ENCODE results near the gene CDON. TPM values are rescaled to one million over a fixed set of nuclear protein-coding genes. Genes with fewer than 3 reads are reported as not detected.
A peak's percentile ranks its signal among the peaks of the same experiment; 100 is the strongest.

Gene CDON
- total RNA-seq, 2 donors from 2014 or later, result 17.6 to 21.9 TPM

DNA sequence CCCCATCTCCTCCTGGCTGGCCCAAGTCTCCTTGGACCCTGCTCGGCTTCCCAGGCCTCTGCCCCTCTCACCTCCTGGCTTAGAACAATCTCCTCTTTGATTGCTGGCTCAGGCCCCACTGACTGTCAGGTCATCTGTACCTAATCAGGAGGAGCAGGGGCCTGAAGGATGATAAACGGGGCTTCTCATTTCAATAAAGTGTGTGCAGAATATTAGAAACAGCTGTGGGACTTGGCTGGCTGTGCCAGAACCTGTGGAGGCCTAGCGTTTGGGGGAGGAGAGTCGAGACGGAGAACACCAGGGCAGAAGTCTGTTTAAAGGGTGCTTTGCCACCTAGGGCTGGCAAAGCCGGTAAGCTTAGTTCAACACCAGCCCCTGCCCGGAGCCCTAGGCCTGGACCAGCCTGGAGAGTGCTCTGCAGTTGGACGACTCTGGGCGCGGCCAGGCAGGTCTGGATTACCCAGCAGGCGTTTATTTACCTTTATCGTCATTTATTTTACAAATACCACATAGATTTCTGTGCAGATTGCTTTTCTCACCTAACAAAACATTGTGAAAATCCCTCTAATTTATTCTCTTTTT lies 127.0 kb downstream of the CDON start:
- Histone ChIP-seq H3K36me3 (no peaks in the 10 kb centered on the region), H3K9me3 (no peaks in the 10 kb centered on the region), H3K27me3 (no peaks in the 10 kb centered on the region), H3K4me3 (no peak overlapping the region), H3K27ac (no peak overlapping the region), H3K4me1 (no peaks in the 10 kb centered on the region)
- peak; percentile 21 for DNase-seq (ENCODE audit: low spot score)
- TF ChIP-seq, protein P1, sequence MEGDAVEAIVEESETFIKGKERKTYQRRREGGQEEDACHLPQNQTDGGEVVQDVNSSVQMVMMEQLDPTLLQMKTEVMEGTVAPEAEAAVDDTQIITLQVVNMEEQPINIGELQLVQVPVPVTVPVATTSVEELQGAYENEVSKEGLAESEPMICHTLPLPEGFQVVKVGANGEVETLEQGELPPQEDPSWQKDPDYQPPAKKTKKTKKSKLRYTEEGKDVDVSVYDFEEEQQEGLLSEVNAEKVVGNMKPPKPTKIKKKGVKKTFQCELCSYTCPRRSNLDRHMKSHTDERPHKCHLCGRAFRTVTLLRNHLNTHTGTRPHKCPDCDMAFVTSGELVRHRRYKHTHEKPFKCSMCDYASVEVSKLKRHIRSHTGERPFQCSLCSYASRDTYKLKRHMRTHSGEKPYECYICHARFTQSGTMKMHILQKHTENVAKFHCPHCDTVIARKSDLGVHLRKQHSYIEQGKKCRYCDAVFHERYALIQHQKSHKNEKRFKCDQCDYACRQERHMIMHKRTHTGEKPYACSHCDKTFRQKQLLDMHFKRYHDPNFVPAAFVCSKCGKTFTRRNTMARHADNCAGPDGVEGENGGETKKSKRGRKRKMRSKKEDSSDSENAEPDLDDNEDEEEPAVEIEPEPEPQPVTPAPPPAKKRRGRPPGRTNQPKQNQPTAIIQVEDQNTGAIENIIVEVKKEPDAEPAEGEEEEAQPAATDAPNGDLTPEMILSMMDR (IDR thresholded peaks at IDR 0.05), result no peak

GRCh38 chr11:125935056-125935455 lies 127.6 kb downstream of the CDON start:
- Histone ChIP-seq H3K4me3 (no peak overlapping the region), H3K4me1 (no peaks in the 10 kb centered on the region), H3K27me3 (no peaks in the 10 kb centered on the region), H3K36me3 (no peaks in the 10 kb centered on the region), H3K9me3 (no peaks in the 10 kb centered on the region), H3K27ac (no peak overlapping the region)
- no peak for DNase-seq (ENCODE audit: low spot score)
- TF ChIP-seq, protein P1 (IDR thresholded peaks at IDR 0.05), result no peak

GRCh38 chr11:125934473-125934872 lies 128.2 kb downstream of the CDON start:
- no peak overlapping the region for H3K4me3 ChIP-seq
- peak; percentile 34 for DNase-seq (ENCODE audit: low spot score)
- TF ChIP-seq, protein P1 (IDR thresholded peaks at IDR 0.05), result no peak

GRCh38 chr11:125933030-125933813 lies 129.4 kb downstream of the CDON start:
- TF ChIP-seq, protein P1 (IDR thresholded peaks at IDR 0.05), result no peak
- Histone ChIP-seq H3K9me3 (no peaks in the 10 kb centered on the region), H3K4me3 (no peak overlapping the region), H3K27me3 (no peaks in the 10 kb centered on the region), H3K27ac (no peak overlapping the region), H3K4me1 (no peaks in the 10 kb centered on the region), H3K36me3 (no peaks in the 10 kb centered on the region)
- DNase-seq (ENCODE audit: low spot score), result peak; percentile 46

More at GRCh38 chr11:125934473-125934872, 128.2 kb downstream of the CDON start:
- Histone ChIP-seq H3K9me3 (no peaks in the 10 kb centered on the region), H3K36me3 (no peaks in the 10 kb centered on the region), H3K27me3 (no peaks in the 10 kb centered on the region), H3K4me1 (no peaks in the 10 kb centered on the region), H3K27ac (no peak overlapping the region)

DNA sequence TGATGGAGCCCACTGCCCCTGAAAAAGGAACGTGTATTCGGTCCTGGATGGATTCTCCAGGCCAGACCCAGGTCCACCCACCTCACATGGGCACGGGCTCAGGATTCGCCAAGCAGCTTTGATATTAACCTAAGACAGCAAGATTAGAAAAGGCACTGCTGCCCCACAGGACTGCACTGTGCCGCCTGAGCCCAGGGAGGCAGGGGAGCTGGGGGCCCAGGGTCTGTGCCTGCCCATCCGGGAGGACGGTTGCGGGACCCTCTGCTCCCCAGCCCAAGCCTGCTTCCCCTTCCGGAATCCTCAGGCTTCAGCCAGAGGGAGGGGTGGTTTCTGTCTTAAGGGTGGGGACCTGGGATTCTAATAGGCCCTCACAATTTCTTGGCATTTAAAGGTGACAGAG lies 130.4 kb downstream of the CDON start:
- Histone ChIP-seq H3K36me3 (no peaks in the 10 kb centered on the region), H3K27me3 (no peaks in the 10 kb centered on the region), H3K27ac (no peak overlapping the region), H3K4me1 (no peaks in the 10 kb centered on the region), H3K9me3 (no peaks in the 10 kb centered on the region), H3K4me3 (no peak overlapping the region)
- peak; percentile 34 for DNase-seq (ENCODE audit: low spot score)
- TF ChIP-seq, protein P1 (IDR thresholded peaks at IDR 0.05), result no peak

Measured in right atrium auricular region (tissue), 2 donors.